Measurements from ENCODE around the gene IGFL4. TPM values are rescaled to one million over a fixed set of nuclear protein-coding genes. Genes with fewer than 3 reads are reported as not detected.

The IGFL4 gene
- total and polyA plus RNA-seq, 10 of the 15 experiments (the other 5 are each of a cell fraction or from before 2014, with no cell fraction given) = not detected

GRCh38 chr19:46032597-46033025, 8.2 kb downstream of the IGFL4 start (continued):
- no peak for TF ChIP-seq NFYB (IDR thresholded peaks at IDR 0.05; ENCODE audit: insufficient read depth, low read depth, low read length)
- no peak for TF ChIP-seq POU2F2 (IDR thresholded peaks at IDR 0.05; ENCODE audit: borderline replicate concordance, low read depth, low read length)
- TF ChIP-seq ZBTB40 (IDR thresholded peaks at IDR 0.05; ENCODE audit: borderline replicate concordance) = no peak
- TF ChIP-seq NR2F1 (conservative IDR thresholded peaks at IDR 0.05) = no peak
- TF ChIP-seq IKZF1 (conservative IDR thresholded peaks at IDR 0.05) = no peak

- no peak for ATAC-seq
- H4K20me1 ChIP-seq (ENCODE audit: control insufficient read depth, insufficient read depth) = no peaks in the 10 kb centered on the region
- WGBS (ENCODE audit: insufficient coverage, insufficient replicate concordance, low lambda C conversion rate, missing lambda C conversion rate) = 63% methylated on average over 5 of the region's 5 CpGs
- ChIA-PET POLR2A (no interaction called here), RAD21 (ENCODE audit: unreplicated experiment) (interaction anchor here (1.5 kb wide), 1 partner anchor 233 kb away, joined by 3 read pairs; no protein-coding TSS in a partner anchor), SMC1A (ENCODE audit: uncharacterized antibody, unreplicated experiment) (no interaction called here), CTCF (interaction anchor here (1.4 to 2.7 kb wide), 2 partner anchors 19 to 233 kb away, joined by 3 to 14 read pairs; no protein-coding TSS in a partner anchor)
- H3K4me1 ChIP-seq (ENCODE audit: control insufficient read depth, insufficient read depth, low read length) = no peaks in the 10 kb centered on the region
- DNase-seq (ENCODE audit: low read depth, low spot score) = no peak
- no peak for TF ChIP-seq PML (IDR thresholded peaks at IDR 0.05; ENCODE audit: low read length)
- H3K9me3 ChIP-seq (replicated peaks; ENCODE audit: control insufficient read depth, insufficient read depth, low read length) = no peaks in the 10 kb centered on the region; the same call in 2 of the 3 replicates
- no peak for FAIRE-seq
- no peaks in the 10 kb centered on the region for H3K36me3 ChIP-seq (ENCODE audit: control insufficient read depth in 2 of 2, insufficient read depth in 2 of 2, low read length in 1 of 2)
- no peak overlapping the region for H3K4me2 ChIP-seq (ENCODE audit: control insufficient read depth, insufficient read depth)
- H3K27me3 ChIP-seq (replicated peaks in 1 of 2; ENCODE audit: control insufficient read depth in 2 of 2, insufficient read depth in 2 of 2, low read length in 1 of 2) = no peaks in the 10 kb centered on the region
- H3K79me2 ChIP-seq (ENCODE audit: control insufficient read depth, insufficient read depth, low read length) = no peaks in the 10 kb centered on the region
- no TSS peak for BruUV-seq (replicated peaks)
- intact Hi-C loops (cut with micrococcal nuclease; ENCODE audit: unreplicated experiment) (no loop called here), in situ Hi-C loops (cut with MboI) (no loop called here)
- H3K9ac ChIP-seq (ENCODE audit: control insufficient read depth, insufficient read depth, low read length) = no peak overlapping the region
- no peak overlapping the region for H2AFZ ChIP-seq (ENCODE audit: control insufficient read depth, low read depth, low read length)
- no peak overlapping the region for H3K27ac ChIP-seq (ENCODE audit: control insufficient read depth, insufficient read depth)
- no peak overlapping the region for H3K4me3 ChIP-seq
These were observed 8.8 kb downstream of the IGFL4 start for GRCh38 chr19:46031781-46032596.

All from GM12878 (cell line).